ENCODE data around the gene SUGCT.

SUGCT gene

GRCh38 chr7:40824461-40824860 lies 689.7 kb downstream of the SUGCT start:
- no peak for DNase-seq (ENCODE audit: low read depth in 2 of 2)

GRCh38 chr7:40826411-40827221 lies 691.8 kb downstream of the SUGCT start:
- DNase-seq (ENCODE audit: low read depth in 2 of 2) = no peak

- DNase-seq (ENCODE audit: low read depth in 2 of 2) = no peak
These were observed 692.6 kb downstream of the SUGCT start for GRCh38 chr7:40827222-40828085.

GRCh38 chr7:40828686-40829600 lies 694.1 kb downstream of the SUGCT start:
- DNase-seq (ENCODE audit: low read depth in 2 of 2) = no peak

GRCh38 chr7:40833191-40833887 lies 698.5 kb downstream of the SUGCT start:
- DNase-seq (ENCODE audit: low read depth in 2 of 2) = no peak

GRCh38 chr7:40833888-40834234 lies 699.1 kb downstream of the SUGCT start:
- DNase-seq (ENCODE audit: low read depth in 2 of 2) = no peak

GRCh38 chr7:40836218-40836617 lies 701.4 kb downstream of the SUGCT start:
- DNase-seq (ENCODE audit: low read depth in 2 of 2) = no peak

- no peak for DNase-seq (ENCODE audit: low read depth in 2 of 2)
These were observed 705.1 kb downstream of the SUGCT start for GRCh38 chr7:40839881-40840280.

- DNase-seq (ENCODE audit: low read depth in 2 of 2) = no peak
These were observed 706.2 kb downstream of the SUGCT start for GRCh38 chr7:40840990-40841389.

GRCh38 chr7:40842641-40843040 lies 707.8 kb downstream of the SUGCT start:
- no peak for DNase-seq (ENCODE audit: low read depth in 2 of 2)

GRCh38 chr7:40843338-40843985 lies 708.7 kb downstream of the SUGCT start:
- no peak for DNase-seq (ENCODE audit: low read depth in 2 of 2)

GRCh38 chr7:40845943-40846342 lies 711.1 kb downstream of the SUGCT start:
- DNase-seq (ENCODE audit: low read depth in 2 of 2) = no peak

- no peak for DNase-seq (ENCODE audit: low read depth in 2 of 2)
These were observed 713.1 kb downstream of the SUGCT start for GRCh38 chr7:40847921-40848320.

- DNase-seq (ENCODE audit: low read depth in 2 of 2) = no peak
These were observed 713.9 kb downstream of the SUGCT start for GRCh38 chr7:40848541-40849221.

- no peak for DNase-seq (ENCODE audit: low read depth in 2 of 2)
These were observed 715.2 kb downstream of the SUGCT start for GRCh38 chr7:40850017-40850416.

GRCh38 chr7:40851001-40851400 lies 716.2 kb downstream of the SUGCT start:
- no peak for DNase-seq (ENCODE audit: low read depth in 2 of 2)

- DNase-seq (ENCODE audit: low read depth in 2 of 2) = no peak
These were observed 724.3 kb downstream of the SUGCT start for GRCh38 chr7:40859076-40859475.

GRCh38 chr7:40859965-40860543 lies 725.2 kb downstream of the SUGCT start:
- DNase-seq (ENCODE audit: low read depth in 2 of 2) = no peak

- no peak for DNase-seq (ENCODE audit: low read depth in 2 of 2)
These were observed 730.8 kb downstream of the SUGCT start for GRCh38 chr7:40865441-40866233.
